HCT116 (cell line): ENCODE results near the gene PPM1J. TPM values are rescaled to one million over a fixed set of nuclear protein-coding genes. Genes with fewer than 3 reads are reported as not detected.

Experiments
- ATAC-seq: fragments of 200-7000 bp; cut with Tn5 transposase; 2 replicates; pipeline ENCODE4 v1.9.1; 2020; ENCODE audit warnings: mild to moderate bottlenecking, moderate library complexity
- BruUV-seq: library from RNA; stranded (reverse); fragments of 400-500 nt; replicated peaks from 2 replicates; lab custom pipeline; 2021; lab: Mats Ljungman, UMichigan
- CTCF ChIA-PET: fragments of 300-600 bp; sonication (Branson Sonifier 250); formaldehyde crosslinking; loops from one replicate; lab custom pipeline; 2021; ENCODE audit warnings: antibody characterized with exemption; lab: Charles Lee
- POLR2A ChIA-PET: fragments of 300-600, 350-600 bp; sonication (Branson Sonifier 250); formaldehyde crosslinking; loops from one replicate; lab custom pipeline; 2021; ENCODE audit warnings: antibody characterized with exemption; lab: Charles Lee
- RAD21 ChIA-PET, 2 experiments: fragments of 300-600 bp; sonication (Branson Sonifier 250); formaldehyde crosslinking; loops; one replicate each; lab custom pipeline; 2023; ENCODE audit warnings: low total read pairs in 2 of 2; ENCODE audit not compliant: uncharacterized antibody in 2 of 2, unreplicated experiment in 2 of 2, low non-redundant PET in 1 of 2; lab: Charles Lee
- DNase-seq: peaks from one replicate; pipeline ENCODE4 v3.0.0-alpha.2; 2010; ENCODE audit warnings: low read depth, low spot score
- H2AFZ ChIP-seq: fragments of 200-600 bp; shearing (Covaris generic), sonication (generic); 2 replicates; pipeline ENCODE4 v1.6.1; 2017; ENCODE audit warnings: low read depth, mixed run types, mixed read lengths, antibody characterized with exemption, low read length; ENCODE audit not compliant: poor library complexity, severe bottlenecking
- H3K27ac ChIP-seq: 2 replicates; pipeline ENCODE4 v1.5.1; 2012; ENCODE audit warnings: low read depth, low read length
- H3K27me3 ChIP-seq: fragments of 200-600 bp; sonication (generic); 2 replicates; pipeline ENCODE4 v1.6.1; 2016; ENCODE audit warnings: mixed run types, low read length, mixed read lengths; ENCODE audit not compliant: insufficient read depth
- H3K36me3 ChIP-seq, 2 experiments: fragments of 200-500 bp in 1 of 2; fragments of 200-600 bp in 1 of 2; sonication (Bioruptor generic) in 1 of 2; sonication (generic) in 1 of 2; 2 replicates each; pipeline versions ENCODE4 v1.5.1 to v1.6.1; 2014 to 2016; ENCODE audit warnings: low read length in 2 of 2, inconsistent platforms in 1 of 2, mixed read lengths in 1 of 2, mixed run types in 1 of 2; ENCODE audit not compliant: insufficient read depth in 2 of 2, control insufficient read depth in 1 of 2
- H3K4me1 ChIP-seq, 2 experiments: fragments of 200-600 bp in 1 of 2; sonication (generic) in 1 of 2; 2 replicates each; pipeline versions ENCODE4 v1.5.1 to v1.6.1; 2012 to 2017; ENCODE audit warnings: low read length in 2 of 2, inconsistent platforms in 1 of 2, mild to moderate bottlenecking in 1 of 2, mixed read lengths in 1 of 2, mixed run types in 1 of 2, moderate library complexity in 1 of 2; ENCODE audit not compliant: insufficient read depth in 2 of 2, control insufficient read depth in 1 of 2
- H3K4me2 ChIP-seq: fragments of 200-600 bp; sonication (generic); 2 replicates; pipeline ENCODE4 v1.6.1; 2017; ENCODE audit warnings: mixed run types, low read length, mixed read lengths
- H3K4me3 ChIP-seq, 2 experiments: fragments of 200-600 bp in 1 of 2; sonication (generic) in 1 of 2; replicated peaks in 1 of 2; 2 replicates each; pipeline ENCODE4 v1.5.1; 2011 to 2016; ENCODE audit warnings: low read length in 2 of 2, control low read depth in 1 of 2, low read depth in 1 of 2, mild to moderate bottlenecking in 1 of 2, mixed read lengths in 1 of 2, mixed run types in 1 of 2
- H3K79me2 ChIP-seq: fragments of 200-600 bp; sonication (generic); 2 replicates; pipeline ENCODE4 v1.6.1; 2017; ENCODE audit warnings: mild to moderate bottlenecking, mixed run types, low read length, moderate library complexity, mixed read lengths; ENCODE audit not compliant: insufficient read depth
- H3K9ac ChIP-seq: fragments of 200-600 bp; sonication (generic); 2 replicates; pipeline ENCODE4 v1.6.1; 2016; ENCODE audit warnings: low read length, mixed read lengths
- H3K9me2 ChIP-seq: fragments of 200-600 bp; sonication (generic), shearing (Covaris generic); 2 replicates; pipeline ENCODE4 v1.6.1; 2017; ENCODE audit warnings: mixed run types, mild to moderate bottlenecking, moderate library complexity; ENCODE audit not compliant: insufficient read depth
- H3K9me3 ChIP-seq, 2 experiments: fragments of 200-500 bp in 1 of 2; fragments of 200-600 bp in 1 of 2; sonication (Bioruptor generic) in 1 of 2; sonication (generic) in 1 of 2; 2 replicates each; pipeline ENCODE4 v1.6.1; 2014 to 2017; ENCODE audit warnings: low read length in 2 of 2, mixed read lengths in 2 of 2, inconsistent platforms in 1 of 2, low read depth in 1 of 2, mild to moderate bottlenecking in 1 of 2, mixed run types in 1 of 2, moderate library complexity in 1 of 2; ENCODE audit not compliant: control insufficient read depth in 1 of 2, insufficient read depth in 1 of 2
- H4K20me1 ChIP-seq: fragments of 200-600 bp; sonication (generic), shearing (Covaris generic); 2 replicates; pipeline ENCODE4 v1.6.1; 2017; ENCODE audit warnings: mixed run types, mild to moderate bottlenecking, moderate library complexity; ENCODE audit not compliant: insufficient read depth
- ATF3 ChIP-seq: IDR thresholded peaks from 2 replicates; pipeline ENCODE4 v1.6.1; 2012
- CTCF ChIP-seq, 3 experiments: fragments of 200-600 bp in 1 of 3; sonication (generic) in 1 of 3; IDR thresholded peaks in 2 of 3; conservative IDR thresholded peaks in 1 of 3; 2 replicates each; pipeline ENCODE4 v1.5.1; 2012 to 2017; ENCODE audit warnings: low read depth in 2 of 3, low read length in 2 of 3, antibody characterized with exemption in 1 of 3, borderline replicate concordance in 1 of 3, control low read depth in 1 of 3, mild to moderate bottlenecking in 1 of 3, mixed read lengths in 1 of 3, mixed run types in 1 of 3, moderate library complexity in 1 of 3; ENCODE audit not compliant: insufficient read depth in 1 of 3
- EGR1 ChIP-seq: IDR thresholded peaks from 2 replicates; pipeline ENCODE4 v1.6.1; 2012; ENCODE audit warnings: low read depth
- MAX ChIP-seq: IDR thresholded peaks from 2 replicates; pipeline ENCODE4 v1.6.1; 2012
- POLR2AphosphoS5 ChIP-seq: IDR thresholded peaks from 2 replicates; pipeline ENCODE4 v1.6.1; 2011; ENCODE audit warnings: mild to moderate bottlenecking, low read depth, low read length, moderate library complexity
- RAD21 ChIP-seq: IDR thresholded peaks from 2 replicates; pipeline ENCODE4 v1.6.1; 2012; ENCODE audit warnings: low read depth, mild to moderate bottlenecking
- TCF7L2 ChIP-seq: IDR thresholded peaks from 2 replicates; pipeline ENCODE4 v1.7.0; 2011; ENCODE audit warnings: borderline replicate concordance, inconsistent platforms; ENCODE audit not compliant: insufficient read depth, insufficient read length; ENCODE audit errors: extremely low read depth
- YY1 ChIP-seq: IDR thresholded peaks from 2 replicates; pipeline ENCODE4 v1.6.1; 2011; ENCODE audit warnings: low read length, low read depth, moderate library complexity, mild to moderate bottlenecking; ENCODE audit not compliant: insufficient replicate concordance; ENCODE audit errors: extremely low read depth
- ZBTB33 ChIP-seq: IDR thresholded peaks from 2 replicates; pipeline ENCODE4 v1.6.1; 2011; ENCODE audit warnings: mild to moderate bottlenecking, low read length, moderate library complexity; ENCODE audit not compliant: insufficient replicate concordance; ENCODE audit errors: extremely low read depth
- intact Hi-C: fragments of 100-400 bp; cut with micrococcal nuclease; formaldehyde crosslinking; loops from 2 replicates; pipeline ENCODE4 v1.10.0; 2022
- total RNA-seq: library from RNA; stranded (reverse); gene quantifications from one replicate; pipeline ENCODE4 v1.2.1, GENCODE V29; 2021; ENCODE audit not compliant: unreplicated experiment

PPM1J gene
- total RNA-seq, 1 experiment from 2014 or later = 7.5 TPM

- H3K9ac ChIP-seq = peak overlapping the region; percentile 40
These were observed 3.7 kb upstream of the PPM1J start for GRCh38 chr1:112718691-112719418.

More at GRCh38 chr1:112718691-112719418, 3.7 kb upstream of the PPM1J start:
- Histone ChIP-seq H3K9me2 (no peaks in the 10 kb centered on the region), H3K9me3 (no peaks in the 10 kb centered on the region), H2AFZ (peak overlapping the region; percentile 70), H3K4me2 (peak overlapping the region; percentile 79), H3K4me1 (peaks cover 9 to 33% of the 10 kb centered on the region in 2 experiments), H3K4me3 (peak overlapping the region; percentile 19 to 52), H3K27ac (no peak overlapping the region), H3K27me3 (no peaks in the 10 kb centered on the region), H3K79me2 (no peaks in the 10 kb centered on the region), H3K36me3 (no peaks in the 10 kb centered on the region), H4K20me1 (no peaks in the 10 kb centered on the region)
- DNase-seq (no peak), ATAC-seq (peak; percentile 59)
- POLR2A ChIA-PET = no interaction called here
- RAD21 ChIA-PET = interaction anchor here (0.6 to 1.9 kb wide), 3 partner anchors 17 to 85 kb away, joined by 3 to 6 read pairs (median 3); no protein-coding TSS in a partner anchor
- intact Hi-C loops = loop anchor here (5.0 kb wide), 2 partner anchors 163 to 238 kb away; partner anchors contain the start of gene SLC16A1
- TF ChIP-seq POLR2AphosphoS5 (0 out of 2 replicates have a peak, but pooled peaks have one; percentile 15), RAD21 (peak; percentile 77), MAX (peak; percentile 27; the same call in 1 of the 2 replicates), TCF7L2 (no peak), YY1 (peak; percentile 72), ATF3 (no peak), CTCF (IDR thresholded peaks at IDR 0.05 in 2 of 3, conservative IDR thresholded peaks at IDR 0.05 in 1 of 3; ENCODE audit: borderline replicate concordance in 1 of 3, insufficient read depth in 1 of 3, low read depth in 2 of 3, low read length in 2 of 3) (peak; percentile 77 to 91 (median 84)), EGR1 (peak; percentile 61; the same call in 1 of the 2 replicates), ZBTB33 (peak; percentile 38)
- BruUV-seq = no TSS peak
- CTCF ChIA-PET = interaction anchor here (0.8 to 4.8 kb wide), 6 partner anchors 11 to 354 kb away, joined by 3 to 44 read pairs (median 7); partner anchors contain the start of gene LRIG2
